ENCODE data around the gene B3GALT4. TPM values are rescaled to one million over a fixed set of nuclear protein-coding genes. Genes with fewer than 3 reads are reported as not detected.

Gene B3GALT4
- total RNA-seq, 1 experiment from 2014 or later, result 0.58 TPM

DNA sequence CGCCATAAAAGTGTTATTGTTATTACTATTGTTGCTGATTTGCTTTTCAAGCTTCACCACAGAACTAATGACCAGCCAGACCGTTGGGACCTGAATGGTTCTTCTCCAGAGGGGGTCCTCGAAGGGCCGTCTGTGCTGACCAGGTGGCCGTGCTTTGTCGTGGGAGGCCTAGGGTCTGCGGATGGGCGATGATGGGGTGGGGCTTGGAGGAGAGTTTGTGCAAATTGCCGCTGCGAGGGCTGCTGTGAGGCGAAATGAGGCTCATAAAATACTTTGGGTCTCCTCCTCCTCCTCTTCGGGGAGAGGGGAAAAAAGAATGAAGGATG, 46.7 kb downstream of the B3GALT4 start:
- BruUV-seq (replicated peaks), result no TSS peak
- Mint-ChIP-seq H3K36me3 (ENCODE audit: insufficient read depth, unreplicated experiment) (peaks cover 34% of the 10 kb centered on the region), H3K4me3 (ENCODE audit: unreplicated experiment) (peak overlapping the region; percentile 81), H3K9me3 (ENCODE audit: unreplicated experiment) (no peaks in the 10 kb centered on the region), H3K4me1 (ENCODE audit: insufficient read depth, unreplicated experiment) (peaks cover 47% of the 10 kb centered on the region), H3K27me3 (ENCODE audit: insufficient read depth, unreplicated experiment) (no peaks in the 10 kb centered on the region), H3K27ac (ENCODE audit: low read depth, unreplicated experiment) (peak overlapping the region; percentile 94)
- no peak for TF ChIP-seq CTCF (IDR thresholded peaks at IDR 0.05; ENCODE audit: unreplicated experiment)
- DNase-seq (ENCODE audit: unreplicated experiment), result no peak
- intact Hi-C loops (cut with micrococcal nuclease), result no loop called here
- POLR2A ChIA-PET, result interaction anchor here (0.6 to 1.0 kb wide), 4 partner anchors 15 to 1115 kb away, joined by 3 read pairs; no protein-coding TSS in a partner anchor
- CTCF ChIA-PET, result interaction anchor here (0.6 to 1.5 kb wide), 3 partner anchors 20 to 1554 kb away, joined by 3 to 6 read pairs (median 5); no protein-coding TSS in a partner anchor

GRCh38 chr6:33324125-33324524, 47.2 kb downstream of the B3GALT4 start:
- peaks cover 46% of the 10 kb centered on the region for H3K4me1 Mint-ChIP-seq (ENCODE audit: insufficient read depth, unreplicated experiment)
- POLR2A ChIA-PET, result interaction anchor here (0.5 to 1.0 kb wide), 2 partner anchors 21 to 1196 kb away, joined by 3 read pairs; partner anchors contain the start of gene ATF6B
- CTCF ChIA-PET, result interaction anchor here (0.6 to 1.5 kb wide), 5 partner anchors 19 to 1554 kb away, joined by 3 to 5 read pairs (median 3); no protein-coding TSS in a partner anchor
- H3K36me3 Mint-ChIP-seq (ENCODE audit: insufficient read depth, unreplicated experiment), result peaks cover 28% of the 10 kb centered on the region
- H3K9me3 Mint-ChIP-seq (ENCODE audit: unreplicated experiment), result no peaks in the 10 kb centered on the region
- intact Hi-C loops (cut with micrococcal nuclease), result no loop called here
- H3K27me3 Mint-ChIP-seq (ENCODE audit: insufficient read depth, unreplicated experiment), result no peaks in the 10 kb centered on the region
- no peak for TF ChIP-seq CTCF (IDR thresholded peaks at IDR 0.05; ENCODE audit: unreplicated experiment)
- H3K4me3 Mint-ChIP-seq (ENCODE audit: unreplicated experiment), result peak overlapping the region; percentile 81
- no TSS peak for BruUV-seq (replicated peaks)
- no peak for DNase-seq (ENCODE audit: unreplicated experiment)
- no peak overlapping the region for H3K27ac Mint-ChIP-seq (ENCODE audit: low read depth, unreplicated experiment)

Small RNA genes lying within 50 kb of the gene (microRNA-seq; reads per million reads assigned to microRNA genes)
- gene MIR6834 (not detected), gene MIR6873 (not detected)

Other genes starting within 250 kb of the B3GALT4 start
- gene HLA-DPA1, start 203.5 kb upstream of the B3GALT4 start, total RNA-seq (2022), result not detected in 2 replicates
- gene HLA-DPB1, start 201.1 kb upstream of the B3GALT4 start, total RNA-seq (2022), result not detected in 2 replicates
- 0.91 and 1.5 TPM in 2 replicates for gene COL11A2, start 84.7 kb upstream of the B3GALT4 start, total RNA-seq (2022)
- gene RXRB, start 76.5 kb upstream of the B3GALT4 start, total RNA-seq (2022), result 29.6 and 35.1 TPM in 2 replicates
- gene SLC39A7, start 76.3 kb upstream of the B3GALT4 start, total RNA-seq (2022), result 118 and 187 TPM in 2 replicates
- gene HSD17B8, start 72.5 kb upstream of the B3GALT4 start, total RNA-seq (2022), result 26.4 and 26.6 TPM in 2 replicates
- 45.4 and 48.3 TPM in 2 replicates for gene RING1, start 68.6 kb upstream of the B3GALT4 start, total RNA-seq (2022)
- 47.8 and 49.7 TPM in 2 replicates for gene VPS52, start 5.2 kb upstream of the B3GALT4 start, total RNA-seq (2022)
- gene RPS18, start 5.0 kb upstream of the B3GALT4 start, total RNA-seq (2022), result 4,063 and 4,680 TPM in 2 replicates
- 53.1 and 57.0 TPM in 2 replicates for gene WDR46, start 12.1 kb downstream of the B3GALT4 start, total RNA-seq (2022)
- 54.7 and 67.1 TPM in 2 replicates for gene PFDN6, start 12.5 kb downstream of the B3GALT4 start, total RNA-seq (2022)
- 30.4 and 37.9 TPM in 2 replicates for gene RGL2, start 21.8 kb downstream of the B3GALT4 start, total RNA-seq (2022)
- 84.9 and 87.9 TPM in 2 replicates for gene TAPBP, start 37.0 kb downstream of the B3GALT4 start, total RNA-seq (2022)
- 12.3 and 15.5 TPM in 2 replicates for gene ZBTB22, start 40.6 kb downstream of the B3GALT4 start, total RNA-seq (2022)
- gene DAXX, start 45.8 kb downstream of the B3GALT4 start, total RNA-seq (2022), result 39.7 and 47.7 TPM in 2 replicates
- gene KIFC1, start 114.7 kb downstream of the B3GALT4 start, total RNA-seq (2022), result 20.3 and 27.1 TPM in 2 replicates
- gene PHF1, start 133.9 kb downstream of the B3GALT4 start, total RNA-seq (2022), result 28.9 and 33.9 TPM in 2 replicates
- gene CUTA, start 141.0 kb downstream of the B3GALT4 start, total RNA-seq (2022), result 212 and 231 TPM in 2 replicates
- 6.7 and 9.9 TPM in 2 replicates for gene SYNGAP1, start 142.9 kb downstream of the B3GALT4 start, total RNA-seq (2022)
- 7.5 and 8.3 TPM in 2 replicates for gene ZBTB9, start 177.5 kb downstream of the B3GALT4 start, total RNA-seq (2022)

All from MCF 10A (cell line).